ENCODE results near the gene RBBP5.

Gene RBBP5

GRCh38 chr1:205071028-205071409 lies 50.8 kb downstream of the RBBP5 start:
- H3K4me2 ChIP-seq (ENCODE audit: low read length, poor library complexity, severe bottlenecking), result no peak overlapping the region
- no peak overlapping the region for H2BK120ac ChIP-seq (ENCODE audit: low read depth, low read length)
- no peak overlapping the region for H4K8ac ChIP-seq (ENCODE audit: low read length)
- H3K9ac ChIP-seq (ENCODE audit: low read length), result no peak overlapping the region
- peak overlapping the region; percentile 26 for H2BK15ac ChIP-seq (ENCODE audit: low read depth, poor library complexity, severe bottlenecking)
- DNase-seq, result no peak
- no peak overlapping the region for H2AK5ac ChIP-seq (ENCODE audit: low read length, severe bottlenecking)
- no peaks in the 10 kb centered on the region for H3K9me3 ChIP-seq (ENCODE audit: control insufficient read depth, low read length)
- no peaks in the 10 kb centered on the region for H3K79me1 ChIP-seq (replicated peaks; ENCODE audit: low read length, poor library complexity, severe bottlenecking)
- H2BK12ac ChIP-seq (ENCODE audit: low read length in 2 of 2), result no peak overlapping the region
- peaks cover 4% of the 10 kb centered on the region for H3K4me1 ChIP-seq (ENCODE audit: control insufficient read depth, insufficient read depth, low read depth, low read length)
- no peak overlapping the region for H3K4me3 ChIP-seq (ENCODE audit: insufficient read depth in 1 of 2, low read depth in 1 of 2, low read length in 2 of 2)
- no peak overlapping the region for H4K91ac ChIP-seq (ENCODE audit: low read length)
- peaks cover 11 to 12% of the 10 kb centered on the region in 2 experiments for H3K27me3 ChIP-seq (ENCODE audit: control insufficient read depth in 1 of 2, insufficient read depth in 1 of 2, low read length in 2 of 2)
- H3K36me3 ChIP-seq (ENCODE audit: control insufficient read depth in 1 of 2, insufficient read depth in 2 of 2, low read depth in 1 of 2, low read length in 2 of 2), result no peaks in the 10 kb centered on the region
- no peak overlapping the region for H3K23ac ChIP-seq (ENCODE audit: low read length in 2 of 2)
- no peak overlapping the region for H3K18ac ChIP-seq (ENCODE audit: low read depth in 1 of 2, low read length in 2 of 2)
- H2AFZ ChIP-seq (ENCODE audit: low read depth, low read length), result no peak overlapping the region
- no peak overlapping the region for H3K27ac ChIP-seq (ENCODE audit: low read length, poor library complexity, severe bottlenecking)
- 82% methylated on average over 2 of the region's 2 CpGs for WGBS
- no peak overlapping the region for H3K4ac ChIP-seq (ENCODE audit: low read depth in 1 of 2, low read length in 2 of 2)
- no peak overlapping the region for H3K14ac ChIP-seq (ENCODE audit: low read length in 2 of 2)
- no peak overlapping the region for H2BK5ac ChIP-seq (ENCODE audit: low read depth, low read length, poor library complexity, severe bottlenecking)

- Histone ChIP-seq H4K91ac (ENCODE audit: low read length) (peak overlapping the region; percentile 39), H3K4me3 (ENCODE audit: insufficient read depth in 1 of 2, low read depth in 1 of 2, low read length in 2 of 2) (no peak overlapping the region), H3K9ac (ENCODE audit: low read length) (no peak overlapping the region), H3K9me3 (ENCODE audit: control insufficient read depth, low read length) (no peaks in the 10 kb centered on the region), H3K36me3 (ENCODE audit: control insufficient read depth in 1 of 2, insufficient read depth in 2 of 2, low read depth in 1 of 2, low read length in 2 of 2) (no peaks in the 10 kb centered on the region), H3K4ac (ENCODE audit: low read depth in 1 of 2, low read length in 2 of 2) (no peak overlapping the region), H3K4me2 (ENCODE audit: low read length, poor library complexity, severe bottlenecking) (no peak overlapping the region), H2BK15ac (ENCODE audit: low read depth, poor library complexity, severe bottlenecking) (no peak overlapping the region), H3K18ac (ENCODE audit: low read depth in 1 of 2, low read length in 2 of 2) (no peak overlapping the region), H3K23ac (ENCODE audit: low read length in 2 of 2) (no peak overlapping the region), H3K14ac (ENCODE audit: low read length in 2 of 2) (peak overlapping the region in 1 of 2 experiments; percentile 2), H4K8ac (ENCODE audit: low read length) (no peak overlapping the region), H2BK120ac (ENCODE audit: low read depth, low read length) (no peak overlapping the region), H3K27me3 (ENCODE audit: control insufficient read depth in 1 of 2, insufficient read depth in 1 of 2, low read length in 2 of 2) (peaks cover 12 to 17% of the 10 kb centered on the region in 2 experiments), H3K79me1 (replicated peaks; ENCODE audit: low read length, poor library complexity, severe bottlenecking) (no peaks in the 10 kb centered on the region), H2BK12ac (ENCODE audit: low read length in 2 of 2) (no peak overlapping the region), H2BK5ac (ENCODE audit: low read depth, low read length, poor library complexity, severe bottlenecking) (no peak overlapping the region), H2AK5ac (ENCODE audit: low read length, severe bottlenecking) (no peak overlapping the region), H3K4me1 (ENCODE audit: control insufficient read depth, insufficient read depth, low read depth, low read length) (peaks cover 2% of the 10 kb centered on the region), H2AFZ (ENCODE audit: low read depth, low read length) (no peak overlapping the region), H3K27ac (ENCODE audit: low read length, poor library complexity, severe bottlenecking) (no peak overlapping the region)
- 89% methylated on average over 42 of the region's 42 CpGs for WGBS
- no peak for DNase-seq
These were observed 52.2 kb downstream of the RBBP5 start for GRCh38 chr1:205069371-205070125.

GRCh38 chr1:205068457-205069040 lies 53.2 kb downstream of the RBBP5 start:
- Histone ChIP-seq H2BK12ac (ENCODE audit: low read length in 2 of 2) (no peak overlapping the region), H4K8ac (ENCODE audit: low read length) (no peak overlapping the region), H2BK5ac (ENCODE audit: low read depth, low read length, poor library complexity, severe bottlenecking) (no peak overlapping the region), H2AK5ac (ENCODE audit: low read length, severe bottlenecking) (no peak overlapping the region), H3K9ac (ENCODE audit: low read length) (no peak overlapping the region), H3K27me3 (ENCODE audit: control insufficient read depth in 1 of 2, insufficient read depth in 1 of 2, low read length in 2 of 2) (peaks cover 12 to 25% of the 10 kb centered on the region in 2 experiments), H3K27ac (ENCODE audit: low read length, poor library complexity, severe bottlenecking) (no peak overlapping the region), H3K79me1 (replicated peaks; ENCODE audit: low read length, poor library complexity, severe bottlenecking) (no peaks in the 10 kb centered on the region), H3K14ac (ENCODE audit: low read length in 2 of 2) (no peak overlapping the region), H3K4me1 (ENCODE audit: control insufficient read depth, insufficient read depth, low read depth, low read length) (no peaks in the 10 kb centered on the region), H4K91ac (ENCODE audit: low read length) (no peak overlapping the region), H3K18ac (ENCODE audit: low read depth in 1 of 2, low read length in 2 of 2) (no peak overlapping the region), H3K4me3 (ENCODE audit: insufficient read depth in 1 of 2, low read depth in 1 of 2, low read length in 2 of 2) (no peak overlapping the region), H2BK120ac (ENCODE audit: low read depth, low read length) (no peak overlapping the region), H3K9me3 (ENCODE audit: control insufficient read depth, low read length) (no peaks in the 10 kb centered on the region), H2AFZ (ENCODE audit: low read depth, low read length) (no peak overlapping the region), H3K36me3 (ENCODE audit: control insufficient read depth in 1 of 2, insufficient read depth in 2 of 2, low read depth in 1 of 2, low read length in 2 of 2) (no peaks in the 10 kb centered on the region), H3K23ac (ENCODE audit: low read length in 2 of 2) (no peak overlapping the region), H3K4ac (ENCODE audit: low read depth in 1 of 2, low read length in 2 of 2) (no peak overlapping the region), H3K4me2 (ENCODE audit: low read length, poor library complexity, severe bottlenecking) (no peak overlapping the region), H2BK15ac (ENCODE audit: low read depth, poor library complexity, severe bottlenecking) (no peak overlapping the region)
- no peak for DNase-seq
- WGBS, result 79% methylated on average over 2 of the region's 2 CpGs

- Histone ChIP-seq H3K14ac (ENCODE audit: low read length in 2 of 2) (no peak overlapping the region), H3K9me3 (ENCODE audit: control insufficient read depth, low read length) (no peaks in the 10 kb centered on the region), H3K4me3 (ENCODE audit: insufficient read depth in 1 of 2, low read depth in 1 of 2, low read length in 2 of 2) (no peak overlapping the region), H3K4me1 (ENCODE audit: control insufficient read depth, insufficient read depth, low read depth, low read length) (no peaks in the 10 kb centered on the region), H3K4ac (ENCODE audit: low read depth in 1 of 2, low read length in 2 of 2) (no peak overlapping the region), H2BK5ac (ENCODE audit: low read depth, low read length, poor library complexity, severe bottlenecking) (no peak overlapping the region), H2BK120ac (ENCODE audit: low read depth, low read length) (no peak overlapping the region), H2AK5ac (ENCODE audit: low read length, severe bottlenecking) (no peak overlapping the region), H2BK12ac (ENCODE audit: low read length in 2 of 2) (no peak overlapping the region), H3K18ac (ENCODE audit: low read depth in 1 of 2, low read length in 2 of 2) (no peak overlapping the region), H3K27ac (ENCODE audit: low read length, poor library complexity, severe bottlenecking) (no peak overlapping the region), H4K8ac (ENCODE audit: low read length) (no peak overlapping the region), H3K27me3 (ENCODE audit: control insufficient read depth in 1 of 2, insufficient read depth in 1 of 2, low read length in 2 of 2) (peaks cover 12 to 28% of the 10 kb centered on the region in 2 experiments), H3K9ac (ENCODE audit: low read length) (no peak overlapping the region), H3K23ac (ENCODE audit: low read length in 2 of 2) (no peak overlapping the region), H3K79me1 (replicated peaks; ENCODE audit: low read length, poor library complexity, severe bottlenecking) (no peaks in the 10 kb centered on the region), H3K4me2 (ENCODE audit: low read length, poor library complexity, severe bottlenecking) (no peak overlapping the region), H4K91ac (ENCODE audit: low read length) (no peak overlapping the region), H2AFZ (ENCODE audit: low read depth, low read length) (no peak overlapping the region), H3K36me3 (ENCODE audit: control insufficient read depth in 1 of 2, insufficient read depth in 2 of 2, low read depth in 1 of 2, low read length in 2 of 2) (no peaks in the 10 kb centered on the region), H2BK15ac (ENCODE audit: low read depth, poor library complexity, severe bottlenecking) (no peak overlapping the region)
- 100% methylated on average over 2 of the region's 4 CpGs for WGBS
- DNase-seq, result no peak
These were observed 53.8 kb downstream of the RBBP5 start for GRCh38 chr1:205068001-205068400.
